ENCODE measurements around the gene ARG2.

DNA sequence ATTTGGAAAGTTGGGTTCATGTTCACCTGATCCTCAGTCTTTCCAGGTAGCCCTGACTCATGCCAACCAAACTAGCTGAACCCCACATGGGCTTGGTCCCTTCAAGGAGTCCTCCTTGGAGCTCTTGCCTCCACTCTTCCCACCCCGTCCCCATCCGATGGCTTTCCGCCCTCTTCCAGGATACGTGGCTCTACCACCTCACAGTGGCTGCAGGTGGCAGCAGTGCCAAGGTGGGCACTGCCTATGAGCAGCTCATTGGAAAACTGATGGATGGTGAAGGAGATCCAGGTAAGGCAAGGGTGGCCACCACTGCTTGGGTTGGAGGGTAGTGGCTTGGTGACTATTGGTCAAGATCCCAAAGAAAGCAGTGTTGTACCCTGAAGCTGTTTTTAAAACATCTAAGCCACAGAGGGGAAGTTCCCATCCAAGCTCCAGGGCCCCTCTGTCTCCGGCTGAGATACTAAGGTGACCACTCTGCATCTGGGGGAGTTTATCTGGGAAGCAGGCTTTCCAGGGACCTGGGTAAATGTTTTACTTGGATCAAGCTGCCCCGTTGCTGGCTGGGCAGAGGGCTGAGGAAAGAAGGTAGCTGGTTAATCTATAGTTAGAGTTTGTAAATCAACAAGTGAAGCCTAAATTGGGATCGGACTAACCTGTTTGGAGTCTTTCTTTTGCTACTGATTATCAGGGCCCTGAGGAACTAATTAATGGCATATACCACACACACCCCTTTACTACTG, 43.3 kb upstream of the ARG2 start:
- TF ChIP-seq, protein P1, sequence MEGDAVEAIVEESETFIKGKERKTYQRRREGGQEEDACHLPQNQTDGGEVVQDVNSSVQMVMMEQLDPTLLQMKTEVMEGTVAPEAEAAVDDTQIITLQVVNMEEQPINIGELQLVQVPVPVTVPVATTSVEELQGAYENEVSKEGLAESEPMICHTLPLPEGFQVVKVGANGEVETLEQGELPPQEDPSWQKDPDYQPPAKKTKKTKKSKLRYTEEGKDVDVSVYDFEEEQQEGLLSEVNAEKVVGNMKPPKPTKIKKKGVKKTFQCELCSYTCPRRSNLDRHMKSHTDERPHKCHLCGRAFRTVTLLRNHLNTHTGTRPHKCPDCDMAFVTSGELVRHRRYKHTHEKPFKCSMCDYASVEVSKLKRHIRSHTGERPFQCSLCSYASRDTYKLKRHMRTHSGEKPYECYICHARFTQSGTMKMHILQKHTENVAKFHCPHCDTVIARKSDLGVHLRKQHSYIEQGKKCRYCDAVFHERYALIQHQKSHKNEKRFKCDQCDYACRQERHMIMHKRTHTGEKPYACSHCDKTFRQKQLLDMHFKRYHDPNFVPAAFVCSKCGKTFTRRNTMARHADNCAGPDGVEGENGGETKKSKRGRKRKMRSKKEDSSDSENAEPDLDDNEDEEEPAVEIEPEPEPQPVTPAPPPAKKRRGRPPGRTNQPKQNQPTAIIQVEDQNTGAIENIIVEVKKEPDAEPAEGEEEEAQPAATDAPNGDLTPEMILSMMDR (IDR thresholded peaks at IDR 0.05) = no peak
- no peak for TF ChIP-seq POLR2A (IDR thresholded peaks at IDR 0.05)
